Astrocyte (in vitro differentiated cells and primary cell): ENCODE results near the gene DCLK1. TPM values are rescaled to one million over a fixed set of nuclear protein-coding genes. Genes with fewer than 3 reads are reported as not detected.
A peak's percentile ranks its signal among the peaks of the same experiment; 100 is the strongest.

Source experiments
- DNase-seq: peaks from one replicate; pipeline ENCODE4 v3.0.0-alpha.2; 2010; ENCODE audit warnings: low read depth
- FAIRE-seq: peaks from 2 replicates; lab custom pipeline; 2011; peaks lifted over from hg19 to GRCh38; lab: Jason Lieb, UNC
- H2AFZ ChIP-seq: 2 replicates; pipeline ENCODE4 v1.6.0; 2012; ENCODE audit warnings: low read depth, low read length, inconsistent platforms
- H3K27ac ChIP-seq: 2 replicates; pipeline ENCODE4 v1.5.1; 2011; ENCODE audit warnings: low read depth, low read length, inconsistent platforms
- H3K27me3 ChIP-seq: 2 replicates; pipeline ENCODE4 v1.6.0; 2011; ENCODE audit warnings: low read length, inconsistent platforms; ENCODE audit not compliant: insufficient read depth
- H3K36me3 ChIP-seq: 2 replicates; pipeline ENCODE4 v1.5.1; 2011; ENCODE audit warnings: low read length, inconsistent platforms; ENCODE audit not compliant: insufficient read depth
- H3K4me1 ChIP-seq: 2 replicates; pipeline ENCODE4 v1.5.1; 2011; ENCODE audit warnings: low read length, inconsistent platforms; ENCODE audit not compliant: insufficient read depth
- H3K4me2 ChIP-seq: 2 replicates; pipeline ENCODE4 v1.6.0; 2012; ENCODE audit warnings: low read length, inconsistent platforms
- H3K4me3 ChIP-seq: 2 replicates; pipeline ENCODE4 v1.5.1; 2011; ENCODE audit warnings: low read depth, mild to moderate bottlenecking, low read length, inconsistent platforms; ENCODE audit not compliant: insufficient read depth
- H3K79me2 ChIP-seq: 2 replicates; pipeline ENCODE4 v1.6.0; 2012; ENCODE audit warnings: mild to moderate bottlenecking, low read length, inconsistent platforms; ENCODE audit not compliant: insufficient read depth
- H3K9ac ChIP-seq: 2 replicates; pipeline ENCODE4 v1.6.0; 2012; ENCODE audit warnings: mild to moderate bottlenecking, low read length, inconsistent platforms
- H3K9me3 ChIP-seq: 2 replicates; pipeline ENCODE4 v1.5.1; 2012; ENCODE audit warnings: low read depth, mild to moderate bottlenecking, low read length, inconsistent platforms; ENCODE audit not compliant: insufficient read depth
- H4K20me1 ChIP-seq: 2 replicates; pipeline ENCODE4 v1.6.0; 2012; ENCODE audit warnings: low read length, inconsistent platforms; ENCODE audit not compliant: insufficient read depth
- H3K27ac Mint-ChIP-seq: one replicate; pipeline ENCODE4 v1.8.0; 2021; ENCODE audit warnings: mild to moderate bottlenecking, mixed read lengths; ENCODE audit not compliant: unreplicated experiment
- H3K27me3 Mint-ChIP-seq: one replicate; pipeline ENCODE4 v1.8.0; 2021; ENCODE audit warnings: low read depth, mixed read lengths; ENCODE audit not compliant: unreplicated experiment
- H3K36me3 Mint-ChIP-seq: one replicate; pipeline ENCODE4 v1.8.0; 2021; ENCODE audit warnings: low read depth, mixed read lengths; ENCODE audit not compliant: unreplicated experiment
- H3K4me1 Mint-ChIP-seq: one replicate; pipeline ENCODE4 v1.8.0; 2021; ENCODE audit warnings: low read depth, mixed read lengths; ENCODE audit not compliant: unreplicated experiment
- H3K4me3 Mint-ChIP-seq: one replicate; pipeline ENCODE4 v1.8.0; 2021; ENCODE audit warnings: mild to moderate bottlenecking, moderate library complexity, mixed read lengths; ENCODE audit not compliant: unreplicated experiment
- H3K9me3 Mint-ChIP-seq: one replicate; pipeline ENCODE4 v1.8.0; 2021; ENCODE audit warnings: mild to moderate bottlenecking, mixed read lengths; ENCODE audit not compliant: unreplicated experiment
- EZH2 ChIP-seq: IDR thresholded peaks from 2 replicates; pipeline ENCODE4 v1.6.1; 2012; ENCODE audit warnings: mild to moderate bottlenecking, low read length, inconsistent platforms; ENCODE audit not compliant: insufficient read depth
- total RNA-seq: library from RNA; stranded (reverse); gene quantifications from 2 replicates; pipeline ENCODE4 v1.2.1, GENCODE V29; 2021
- TF ChIP-seq, protein P1 (sequence below): IDR thresholded peaks from 2 replicates; pipeline ENCODE4 v1.5.1; 2011; ENCODE audit warnings: low read depth, mild to moderate bottlenecking, inconsistent platforms, low read length, moderate library complexity; ENCODE audit not compliant: insufficient read depth

Gene DCLK1
- total RNA-seq, 1 donor from 2014 or later, result 4.9 TPM

DNA sequence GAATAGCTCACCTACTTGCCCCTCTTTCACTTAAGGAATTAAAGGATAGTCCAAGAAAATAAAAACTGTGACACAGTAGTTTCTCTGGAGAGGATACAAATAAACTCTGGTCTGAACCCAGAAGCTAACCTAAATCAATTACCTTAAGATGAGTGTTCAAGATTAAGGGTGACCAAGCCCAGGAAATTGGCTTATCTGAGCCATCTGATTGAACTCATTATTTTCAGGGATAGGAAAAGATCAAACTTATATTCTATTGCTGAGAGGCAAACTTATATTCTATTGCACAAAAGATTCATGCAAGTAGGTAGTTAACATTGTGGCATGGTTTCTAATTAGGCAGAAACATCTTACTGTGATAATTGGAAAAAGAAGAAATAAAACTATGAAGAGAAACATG, 175.1 kb downstream of the DCLK1 start:
- Histone ChIP-seq H3K9me3 (no peaks in the 10 kb centered on the region), H3K4me3 (no peak overlapping the region), H3K4me1 (peaks cover 6% of the 10 kb centered on the region), H4K20me1 (peaks cover 6% of the 10 kb centered on the region), H3K27ac (no peak overlapping the region), H3K9ac (no peak overlapping the region), H3K79me2 (peaks cover 6% of the 10 kb centered on the region), H3K36me3 (no peaks in the 10 kb centered on the region), H3K4me2 (no peak overlapping the region), H2AFZ (no peak overlapping the region), H3K27me3 (no peaks in the 10 kb centered on the region)
- FAIRE-seq (no peak), DNase-seq (no peak)
- no peaks in the 10 kb centered on the region for H3K36me3 Mint-ChIP-seq
- no peak overlapping the region for H3K27ac Mint-ChIP-seq
- H3K4me3 Mint-ChIP-seq, result no peak overlapping the region
- H3K9me3 Mint-ChIP-seq, result no peaks in the 10 kb centered on the region
- TF ChIP-seq, protein P1, sequence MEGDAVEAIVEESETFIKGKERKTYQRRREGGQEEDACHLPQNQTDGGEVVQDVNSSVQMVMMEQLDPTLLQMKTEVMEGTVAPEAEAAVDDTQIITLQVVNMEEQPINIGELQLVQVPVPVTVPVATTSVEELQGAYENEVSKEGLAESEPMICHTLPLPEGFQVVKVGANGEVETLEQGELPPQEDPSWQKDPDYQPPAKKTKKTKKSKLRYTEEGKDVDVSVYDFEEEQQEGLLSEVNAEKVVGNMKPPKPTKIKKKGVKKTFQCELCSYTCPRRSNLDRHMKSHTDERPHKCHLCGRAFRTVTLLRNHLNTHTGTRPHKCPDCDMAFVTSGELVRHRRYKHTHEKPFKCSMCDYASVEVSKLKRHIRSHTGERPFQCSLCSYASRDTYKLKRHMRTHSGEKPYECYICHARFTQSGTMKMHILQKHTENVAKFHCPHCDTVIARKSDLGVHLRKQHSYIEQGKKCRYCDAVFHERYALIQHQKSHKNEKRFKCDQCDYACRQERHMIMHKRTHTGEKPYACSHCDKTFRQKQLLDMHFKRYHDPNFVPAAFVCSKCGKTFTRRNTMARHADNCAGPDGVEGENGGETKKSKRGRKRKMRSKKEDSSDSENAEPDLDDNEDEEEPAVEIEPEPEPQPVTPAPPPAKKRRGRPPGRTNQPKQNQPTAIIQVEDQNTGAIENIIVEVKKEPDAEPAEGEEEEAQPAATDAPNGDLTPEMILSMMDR, result no peak
- TF ChIP-seq EZH2, result no peak
- H3K27me3 Mint-ChIP-seq, result no peaks in the 10 kb centered on the region
- H3K4me1 Mint-ChIP-seq, result peaks cover 15% of the 10 kb centered on the region

DNA sequence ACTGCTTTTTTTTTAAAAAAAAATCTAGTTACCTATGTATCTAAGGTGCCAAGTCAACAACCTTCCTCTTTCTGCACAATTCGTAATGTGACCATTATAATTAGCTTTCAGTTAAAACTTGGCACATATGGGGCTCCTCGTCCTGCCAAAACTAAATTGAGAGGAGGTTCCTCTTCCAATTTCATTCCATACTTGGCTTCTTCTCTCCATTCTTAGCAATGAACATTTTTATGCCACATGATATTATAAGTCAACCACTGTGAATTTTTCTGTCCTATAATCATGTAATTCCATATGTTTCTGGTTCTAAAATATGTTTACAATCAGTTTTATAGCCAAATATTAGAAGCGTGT, 177.0 kb downstream of the DCLK1 start:
- H3K27ac Mint-ChIP-seq, result no peak overlapping the region
- H3K27me3 Mint-ChIP-seq, result no peaks in the 10 kb centered on the region
- Histone ChIP-seq H3K4me1 (peaks cover 2% of the 10 kb centered on the region), H3K9me3 (no peaks in the 10 kb centered on the region), H4K20me1 (peaks cover 6% of the 10 kb centered on the region), H2AFZ (no peak overlapping the region), H3K27me3 (no peaks in the 10 kb centered on the region), H3K27ac (no peak overlapping the region), H3K79me2 (peaks cover 6% of the 10 kb centered on the region), H3K4me2 (no peak overlapping the region), H3K9ac (no peak overlapping the region), H3K36me3 (no peaks in the 10 kb centered on the region), H3K4me3 (no peak overlapping the region)
- no peaks in the 10 kb centered on the region for H3K36me3 Mint-ChIP-seq
- DNase-seq, result no peak
- no peak for TF ChIP-seq EZH2
- TF ChIP-seq, protein P1, result no peak
- no peaks in the 10 kb centered on the region for H3K4me1 Mint-ChIP-seq
- H3K4me3 Mint-ChIP-seq, result no peak overlapping the region
- no peak for FAIRE-seq
- H3K9me3 Mint-ChIP-seq, result peaks cover 1% of the 10 kb centered on the region

DNA sequence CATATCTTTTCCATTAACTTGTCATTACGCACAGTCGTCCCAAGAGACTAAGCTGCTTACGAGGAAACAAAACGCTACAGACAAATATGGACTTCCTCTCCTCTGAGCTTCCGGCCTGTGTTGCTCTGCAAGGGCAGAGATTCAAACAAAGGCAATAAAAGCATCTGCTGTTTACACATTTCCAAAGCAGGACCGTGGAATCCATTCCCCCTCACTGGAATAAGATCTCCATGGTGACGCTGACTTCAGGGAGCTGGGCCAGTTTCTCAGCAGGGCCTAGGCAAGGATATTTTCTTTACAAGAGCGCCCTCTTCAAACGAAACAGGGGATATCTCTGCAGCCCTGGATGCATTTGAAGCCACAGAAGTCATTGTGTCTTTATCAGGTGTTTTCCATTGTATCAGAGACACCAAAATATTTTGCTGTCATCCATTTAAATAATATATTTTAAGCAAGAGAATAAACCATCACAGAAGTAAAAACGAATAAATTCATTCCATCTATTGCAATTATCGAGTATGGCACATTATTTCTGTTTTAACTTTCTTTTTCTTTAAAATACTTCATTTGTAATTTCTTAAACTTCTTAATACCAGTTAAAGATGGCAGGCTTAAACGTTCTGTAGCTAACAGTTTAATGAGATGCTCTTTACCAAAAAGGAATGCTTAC, 177.5 kb downstream of the DCLK1 start:
- peak overlapping the region; percentile 41 for H3K4me3 ChIP-seq
- H2AFZ ChIP-seq, result peak overlapping the region; percentile 56
- no peak overlapping the region for H3K4me3 Mint-ChIP-seq
- H3K27ac ChIP-seq, result peak overlapping the region; percentile 11
- DNase-seq (peak; percentile 84), FAIRE-seq (peak; percentile 90)
- H3K36me3 ChIP-seq, result no peaks in the 10 kb centered on the region
- peaks cover 6% of the 10 kb centered on the region for H4K20me1 ChIP-seq
- no peaks in the 10 kb centered on the region for H3K4me1 Mint-ChIP-seq
- H3K9me3 ChIP-seq, result no peaks in the 10 kb centered on the region
- no peaks in the 10 kb centered on the region for H3K36me3 Mint-ChIP-seq
- H3K27me3 ChIP-seq, result no peaks in the 10 kb centered on the region
- H3K4me2 ChIP-seq, result peak overlapping the region; percentile 82
- H3K27ac Mint-ChIP-seq, result no peak overlapping the region
- peaks cover 6% of the 10 kb centered on the region for H3K79me2 ChIP-seq
- TF ChIP-seq, protein P1, result peak; percentile 74
- TF ChIP-seq EZH2, result no peak
- peaks cover 2% of the 10 kb centered on the region for H3K4me1 ChIP-seq
- H3K9ac ChIP-seq, result peak overlapping the region; percentile 65
- peaks cover 1% of the 10 kb centered on the region for H3K9me3 Mint-ChIP-seq
- H3K27me3 Mint-ChIP-seq, result no peaks in the 10 kb centered on the region
